Osteocyte (in vitro differentiated cells): ENCODE results near the gene MXD1. TPM values are rescaled to one million over a fixed set of nuclear protein-coding genes. Genes with fewer than 3 reads are reported as not detected.

Experiments
- DNase-seq: peaks from one replicate; pipeline ENCODE4 v3.0.0; 2021; ENCODE audit warnings: mixed read lengths; ENCODE audit not compliant: unreplicated experiment; ENCODE audit errors: extremely low spot score
- H3K27ac Mint-ChIP-seq: one replicate; pipeline ENCODE4 v1.8.0; 2021; ENCODE audit warnings: mild to moderate bottlenecking, mixed read lengths; ENCODE audit not compliant: unreplicated experiment
- H3K27me3 Mint-ChIP-seq: one replicate; pipeline ENCODE4 v1.8.0; 2021; ENCODE audit warnings: mixed read lengths; ENCODE audit not compliant: unreplicated experiment
- H3K36me3 Mint-ChIP-seq: one replicate; pipeline ENCODE4 v1.8.0; 2021; ENCODE audit warnings: mixed read lengths; ENCODE audit not compliant: unreplicated experiment
- H3K4me1 Mint-ChIP-seq: one replicate; pipeline ENCODE4 v1.8.0; 2021; ENCODE audit warnings: mixed read lengths; ENCODE audit not compliant: unreplicated experiment
- H3K4me3 Mint-ChIP-seq: one replicate; pipeline ENCODE4 v1.8.0; 2021; ENCODE audit warnings: mild to moderate bottlenecking, moderate library complexity, mixed read lengths; ENCODE audit not compliant: unreplicated experiment
- H3K9me3 Mint-ChIP-seq: one replicate; pipeline ENCODE4 v1.8.0; 2021; ENCODE audit warnings: mixed read lengths; ENCODE audit not compliant: unreplicated experiment
- total RNA-seq: library from RNA; stranded (reverse); gene quantifications from 2 replicates; pipeline ENCODE4 v1.2.1, GENCODE V29; 2021
- TF ChIP-seq, protein P1 (sequence below): fragments of 200-600 bp; sonication (generic); IDR thresholded peaks from 2 replicates; pipeline ENCODE4 v1.5.0; 2021; ENCODE audit warnings: antibody characterized with exemption, mild to moderate bottlenecking, moderate library complexity

Gene MXD1
- total RNA-seq, 1 donor from 2014 or later: 8.2 TPM

- Mint-ChIP-seq H3K4me1 (peaks cover 4% of the 10 kb centered on the region), H3K36me3 (no peaks in the 10 kb centered on the region), H3K27me3 (peaks cover 3% of the 10 kb centered on the region), H3K4me3 (no peak overlapping the region), H3K27ac (no peak overlapping the region), H3K9me3 (no peaks in the 10 kb centered on the region)
- TF ChIP-seq, protein P1, sequence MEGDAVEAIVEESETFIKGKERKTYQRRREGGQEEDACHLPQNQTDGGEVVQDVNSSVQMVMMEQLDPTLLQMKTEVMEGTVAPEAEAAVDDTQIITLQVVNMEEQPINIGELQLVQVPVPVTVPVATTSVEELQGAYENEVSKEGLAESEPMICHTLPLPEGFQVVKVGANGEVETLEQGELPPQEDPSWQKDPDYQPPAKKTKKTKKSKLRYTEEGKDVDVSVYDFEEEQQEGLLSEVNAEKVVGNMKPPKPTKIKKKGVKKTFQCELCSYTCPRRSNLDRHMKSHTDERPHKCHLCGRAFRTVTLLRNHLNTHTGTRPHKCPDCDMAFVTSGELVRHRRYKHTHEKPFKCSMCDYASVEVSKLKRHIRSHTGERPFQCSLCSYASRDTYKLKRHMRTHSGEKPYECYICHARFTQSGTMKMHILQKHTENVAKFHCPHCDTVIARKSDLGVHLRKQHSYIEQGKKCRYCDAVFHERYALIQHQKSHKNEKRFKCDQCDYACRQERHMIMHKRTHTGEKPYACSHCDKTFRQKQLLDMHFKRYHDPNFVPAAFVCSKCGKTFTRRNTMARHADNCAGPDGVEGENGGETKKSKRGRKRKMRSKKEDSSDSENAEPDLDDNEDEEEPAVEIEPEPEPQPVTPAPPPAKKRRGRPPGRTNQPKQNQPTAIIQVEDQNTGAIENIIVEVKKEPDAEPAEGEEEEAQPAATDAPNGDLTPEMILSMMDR: no peak
- no peak for DNase-seq
Measured at GRCh38 chr2:69972822-69973221, 57.9 kb downstream of the MXD1 start.

DNA sequence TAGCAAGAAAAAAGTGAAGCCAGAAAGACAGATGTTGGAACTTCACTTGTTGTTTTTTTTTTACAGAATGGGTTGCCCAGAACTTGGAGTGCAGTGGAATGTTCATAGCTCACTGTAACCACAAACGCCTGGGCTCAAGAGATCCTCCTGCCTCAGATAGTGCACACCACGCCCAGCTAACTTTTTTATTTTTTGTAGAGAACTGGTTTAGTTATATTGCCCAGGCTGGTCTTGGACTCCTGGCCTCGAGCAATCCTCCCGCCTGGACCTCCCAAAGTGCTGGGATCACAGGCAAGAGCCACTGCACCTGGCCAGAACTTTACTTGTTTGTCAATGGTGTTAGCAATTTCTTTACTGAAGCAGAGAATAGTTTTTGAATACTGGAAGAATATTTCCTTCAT, 58.4 kb downstream of the MXD1 start:
- TF ChIP-seq, protein P1: no peak
- no peak overlapping the region for H3K4me3 Mint-ChIP-seq
- no peak for DNase-seq
- H3K36me3 Mint-ChIP-seq: no peaks in the 10 kb centered on the region
- H3K4me1 Mint-ChIP-seq: peaks cover 4% of the 10 kb centered on the region
- no peak overlapping the region for H3K27ac Mint-ChIP-seq
- peaks cover 3% of the 10 kb centered on the region for H3K27me3 Mint-ChIP-seq
- no peaks in the 10 kb centered on the region for H3K9me3 Mint-ChIP-seq

- H3K27ac Mint-ChIP-seq: no peak overlapping the region
- no peak overlapping the region for H3K4me3 Mint-ChIP-seq
- TF ChIP-seq, protein P1: no peak
- no peak for DNase-seq
- no peaks in the 10 kb centered on the region for H3K36me3 Mint-ChIP-seq
- no peaks in the 10 kb centered on the region for H3K9me3 Mint-ChIP-seq
- H3K27me3 Mint-ChIP-seq: peaks cover 3% of the 10 kb centered on the region
- peaks cover 10% of the 10 kb centered on the region for H3K4me1 Mint-ChIP-seq
Measured at GRCh38 chr2:69975136-69975852, 60.4 kb downstream of the MXD1 start.

DNA sequence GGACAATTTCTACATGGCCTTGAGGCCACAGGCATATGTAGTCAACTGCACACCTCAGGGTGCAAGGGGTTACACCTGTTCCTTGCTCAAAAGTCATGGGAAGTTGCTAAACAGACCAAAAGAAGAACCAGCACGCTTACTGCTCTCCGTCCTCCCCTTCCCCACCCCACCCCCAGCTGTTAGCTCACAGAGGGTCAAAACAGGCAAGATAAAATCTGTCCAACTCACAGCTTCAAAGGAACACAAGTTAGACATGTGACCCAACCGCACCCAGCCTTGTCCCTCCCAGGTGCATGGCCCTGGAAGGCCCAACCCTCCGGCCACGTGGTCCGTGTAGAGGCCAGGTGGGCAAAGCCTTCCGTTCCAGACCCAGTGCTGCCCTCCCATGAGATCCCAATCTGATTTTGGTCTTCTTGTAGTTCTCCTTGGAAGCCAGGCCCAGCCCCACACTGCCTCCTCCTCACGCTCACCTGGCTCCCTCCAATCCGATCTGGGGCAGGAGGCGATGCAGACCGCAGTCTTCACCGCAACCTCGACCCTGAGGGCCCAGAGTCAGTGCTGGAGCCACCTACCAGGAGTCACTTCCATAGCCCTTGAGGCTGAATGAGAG, 61.0 kb downstream of the MXD1 start:
- H3K4me3 Mint-ChIP-seq: no peak overlapping the region
- no peaks in the 10 kb centered on the region for H3K9me3 Mint-ChIP-seq
- H3K36me3 Mint-ChIP-seq: no peaks in the 10 kb centered on the region
- TF ChIP-seq, protein P1: no peak
- peaks cover 12% of the 10 kb centered on the region for H3K4me1 Mint-ChIP-seq
- no peak overlapping the region for H3K27ac Mint-ChIP-seq
- no peak for DNase-seq
- peaks cover 3% of the 10 kb centered on the region for H3K27me3 Mint-ChIP-seq

GRCh38 chr2:69977186-69977585, 62.3 kb downstream of the MXD1 start:
- Mint-ChIP-seq H3K4me3 (no peak overlapping the region), H3K9me3 (no peaks in the 10 kb centered on the region), H3K4me1 (peaks cover 12% of the 10 kb centered on the region), H3K27me3 (peaks cover 3% of the 10 kb centered on the region), H3K27ac (no peak overlapping the region), H3K36me3 (no peaks in the 10 kb centered on the region)
- DNase-seq: no peak
- TF ChIP-seq, protein P1: no peak
